ENCODE data around the gene DTNBP1.

Gene DTNBP1

DNA sequence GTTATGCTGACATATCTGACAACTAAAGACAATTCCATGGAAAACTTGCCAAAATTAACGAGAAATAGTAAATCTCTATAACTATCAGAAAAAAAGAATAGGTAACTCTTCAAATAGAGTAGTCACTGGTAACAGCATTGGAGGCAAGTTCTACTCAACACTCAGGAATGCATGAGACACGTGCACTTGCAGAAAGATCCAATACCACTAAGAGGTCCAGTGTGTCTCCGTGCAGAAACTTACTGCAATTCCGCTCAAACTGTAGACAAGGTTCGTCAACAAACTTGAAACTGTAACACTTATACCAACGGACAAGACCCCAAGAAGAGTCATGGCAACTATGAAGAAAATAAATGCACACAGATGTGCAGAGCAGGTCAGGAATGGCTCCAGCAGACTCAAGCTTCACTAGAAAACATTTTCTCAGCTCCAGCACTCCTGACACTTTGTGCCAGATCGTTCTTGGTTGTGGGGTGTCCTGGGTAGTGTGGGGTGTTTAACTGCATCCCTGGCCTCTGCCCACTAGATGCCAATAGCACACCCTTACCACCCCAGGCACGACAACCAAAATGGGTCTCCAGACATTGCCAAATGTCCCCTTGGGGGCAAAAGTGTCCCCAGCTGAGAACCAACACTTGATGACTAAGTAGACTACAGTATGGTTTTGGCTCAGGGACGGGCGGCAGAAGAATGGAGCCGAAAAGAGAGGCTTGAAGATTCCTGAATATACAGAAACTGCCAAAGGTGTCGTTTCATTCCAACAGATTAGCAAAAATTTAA lies 134.8 kb downstream of the DTNBP1 start:
- no peak for DNase-seq

DNA sequence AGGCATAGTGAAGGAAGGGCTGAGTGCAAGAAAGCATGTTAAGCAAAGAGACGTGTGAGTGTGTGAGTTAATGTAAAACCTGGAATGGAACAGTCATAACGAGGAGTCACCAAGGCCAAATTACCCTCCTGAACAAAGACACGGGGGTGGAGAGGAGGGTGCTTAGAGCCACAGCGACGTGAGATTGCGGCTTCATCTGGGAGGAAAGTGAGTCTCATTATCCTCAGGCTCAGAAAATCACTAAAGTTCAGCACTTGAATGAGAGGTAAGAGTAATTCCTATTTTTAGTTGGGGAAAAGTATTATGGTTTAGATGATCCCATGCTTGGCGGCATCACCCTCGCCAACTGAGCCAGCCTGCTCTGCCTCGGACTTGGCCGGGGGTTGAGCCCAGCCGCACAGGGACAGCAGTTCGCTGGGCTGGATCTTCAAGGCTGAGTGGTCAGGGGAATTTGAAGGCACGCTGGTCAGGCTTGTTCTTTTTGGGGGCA lies 136.6 kb downstream of the DTNBP1 start:
- no peak for DNase-seq

DNA sequence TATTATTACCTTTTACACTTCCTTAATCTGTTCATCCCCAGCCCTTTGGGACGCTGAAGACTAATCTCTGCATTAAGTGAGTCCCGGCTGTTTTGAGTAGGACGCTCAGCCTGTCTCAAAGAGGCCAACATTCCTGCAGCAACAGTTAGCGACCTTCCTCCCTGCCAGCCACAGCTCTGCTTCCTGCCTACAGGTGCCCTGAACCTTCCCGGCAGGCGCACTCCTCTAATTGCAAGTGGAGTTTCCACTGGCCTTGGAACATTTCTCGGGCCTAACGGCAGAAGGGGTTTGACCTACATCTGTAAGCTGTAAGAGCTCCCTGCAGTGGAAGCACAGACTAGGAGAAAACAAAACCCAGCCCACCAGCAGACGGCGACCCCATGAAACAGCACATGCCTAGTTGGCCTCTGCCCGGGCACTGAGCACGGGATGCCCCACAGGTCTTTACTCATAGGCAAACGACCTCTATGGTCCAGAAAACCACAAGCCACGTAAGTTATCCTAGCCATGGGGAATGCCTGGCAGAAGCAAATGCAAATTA lies 137.9 kb downstream of the DTNBP1 start:
- DNase-seq, result no peak

DNA sequence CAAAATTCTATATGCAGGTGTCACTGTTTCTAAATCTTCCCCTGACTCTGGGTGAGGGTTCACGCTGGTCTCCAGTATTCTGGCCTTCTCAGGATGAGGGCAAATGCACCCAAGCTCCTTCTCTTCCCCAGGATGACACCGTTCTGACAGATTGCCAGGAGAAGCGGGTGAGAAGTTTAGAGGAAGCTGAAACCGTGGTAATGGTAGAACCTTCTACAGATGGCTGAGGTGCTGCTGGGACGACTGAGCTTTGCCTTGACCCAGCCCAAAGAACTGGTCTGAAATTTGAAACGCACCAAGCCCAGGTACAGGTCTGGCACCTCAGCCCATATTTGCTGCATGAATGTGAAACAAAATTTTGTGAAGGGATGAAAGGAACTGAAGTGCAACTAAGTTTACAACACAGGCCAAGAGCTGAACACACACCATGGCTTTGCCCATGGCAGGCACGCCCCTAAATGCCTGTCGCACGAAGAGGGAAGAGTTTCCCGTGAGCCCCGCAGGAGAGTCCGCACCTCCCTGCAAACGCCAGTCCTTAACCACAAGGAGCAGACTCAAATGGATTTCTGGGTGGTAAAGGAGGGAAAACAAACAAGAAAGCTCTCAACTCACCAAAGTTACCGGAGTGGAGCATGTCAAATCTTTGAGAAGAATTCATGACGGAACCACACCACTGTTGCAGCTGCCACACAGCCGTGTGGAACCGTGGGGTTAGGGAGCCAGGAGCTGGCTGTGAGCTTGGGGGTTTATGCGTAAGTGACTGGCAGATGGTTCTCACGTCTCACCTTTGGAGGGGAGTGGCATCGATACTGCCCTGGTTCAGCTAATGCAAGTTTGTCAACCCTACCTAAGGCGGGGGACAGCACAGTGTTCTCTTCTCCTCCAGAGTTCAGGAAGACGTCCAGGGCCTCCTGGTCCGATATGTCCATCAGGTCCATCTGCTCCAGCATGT lies 138.9 kb downstream of the DTNBP1 start:
- no peak for DNase-seq

DNA sequence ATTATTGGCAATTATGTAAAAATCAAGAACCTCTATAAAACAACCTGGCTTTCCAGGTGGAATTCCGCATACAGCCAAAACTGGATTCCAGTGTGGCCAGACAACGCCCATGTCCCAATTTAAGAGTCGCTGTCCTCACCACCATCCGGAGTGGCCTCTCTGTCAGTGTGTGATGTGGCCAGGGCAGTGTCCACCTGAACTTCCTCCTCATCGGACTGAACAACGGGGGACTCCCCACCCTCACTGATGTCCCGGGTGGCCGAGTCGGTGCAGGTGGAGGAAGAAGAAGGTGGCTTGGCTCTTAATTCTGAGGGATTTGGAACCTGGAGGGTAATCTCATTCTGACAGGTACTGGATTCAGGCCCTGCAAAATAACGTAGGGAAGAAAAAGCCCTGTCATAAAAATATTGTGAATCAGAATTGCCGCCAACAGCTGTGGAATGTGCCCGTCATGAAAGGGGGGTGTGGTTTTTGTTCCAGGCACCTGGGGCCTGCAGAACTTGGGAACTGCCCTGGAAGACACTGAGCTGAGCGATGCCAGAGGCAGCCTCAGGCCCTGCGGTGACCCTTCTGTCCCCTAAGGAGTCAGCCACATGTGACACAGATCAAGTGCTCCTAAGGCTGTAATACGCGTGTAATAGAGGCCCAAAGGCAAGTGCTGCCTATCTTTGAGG lies 139.8 kb downstream of the DTNBP1 start:
- no peak for DNase-seq

DNA sequence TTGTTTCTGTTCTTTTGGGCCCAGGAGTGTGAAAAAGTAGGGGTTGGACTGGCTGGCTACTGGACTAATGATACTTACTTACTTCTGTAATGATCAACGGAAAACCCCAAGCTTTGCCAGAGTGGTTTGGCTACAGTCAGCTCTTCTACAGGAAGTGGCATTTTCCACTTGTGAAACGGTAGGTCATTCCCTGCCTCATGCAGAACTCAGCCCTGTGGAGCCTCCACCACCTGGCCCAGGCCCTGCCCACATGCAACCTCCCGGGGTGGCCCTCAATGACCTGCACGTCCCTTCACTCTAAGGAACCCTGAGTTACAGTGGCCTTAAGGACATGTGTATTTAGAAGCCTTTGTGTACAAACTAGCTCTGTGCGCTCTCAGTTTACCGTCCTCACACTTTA lies 140.4 kb downstream of the DTNBP1 start:
- no peak for DNase-seq

DNA sequence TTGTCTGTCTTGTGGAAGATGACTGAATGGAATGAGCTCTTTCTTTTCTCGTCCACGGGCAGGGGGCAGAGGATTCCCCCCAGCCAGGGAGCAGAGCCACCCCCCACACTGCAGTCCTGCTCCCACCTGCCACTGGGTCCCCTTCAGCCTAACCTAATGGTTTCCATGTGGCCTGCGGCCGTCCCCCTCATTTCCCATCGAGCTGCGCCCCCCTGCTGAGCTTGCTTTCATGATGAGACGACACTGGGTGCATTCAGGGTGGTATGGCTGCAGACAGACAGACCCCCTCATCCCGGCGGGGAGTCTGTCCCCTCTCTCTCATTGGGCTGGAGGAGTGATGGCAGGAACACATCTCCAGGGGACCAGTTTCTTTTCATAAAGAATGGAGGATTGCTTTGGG lies 140.8 kb downstream of the DTNBP1 start:
- DNase-seq, result no peak

DNA sequence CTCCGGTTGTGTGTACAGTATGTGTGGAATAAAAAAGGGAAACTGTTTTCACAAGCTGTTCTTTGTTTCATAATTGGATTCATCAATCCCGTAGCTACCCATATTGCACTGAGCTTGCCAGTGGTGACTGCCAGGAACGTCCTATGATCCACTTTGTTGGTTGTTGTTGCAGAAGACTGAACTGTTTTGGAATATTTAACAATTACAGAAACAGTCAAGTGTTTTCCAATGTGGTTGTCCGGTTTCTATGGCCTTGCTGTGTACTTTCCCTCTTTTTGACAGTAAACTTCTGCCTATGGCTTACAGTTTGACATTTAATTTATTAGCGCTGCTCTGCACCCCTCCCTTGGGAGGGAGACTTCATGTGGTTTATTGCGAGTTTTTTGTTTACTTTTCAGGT lies 141.2 kb downstream of the DTNBP1 start:
- DNase-seq, result no peak

DNA sequence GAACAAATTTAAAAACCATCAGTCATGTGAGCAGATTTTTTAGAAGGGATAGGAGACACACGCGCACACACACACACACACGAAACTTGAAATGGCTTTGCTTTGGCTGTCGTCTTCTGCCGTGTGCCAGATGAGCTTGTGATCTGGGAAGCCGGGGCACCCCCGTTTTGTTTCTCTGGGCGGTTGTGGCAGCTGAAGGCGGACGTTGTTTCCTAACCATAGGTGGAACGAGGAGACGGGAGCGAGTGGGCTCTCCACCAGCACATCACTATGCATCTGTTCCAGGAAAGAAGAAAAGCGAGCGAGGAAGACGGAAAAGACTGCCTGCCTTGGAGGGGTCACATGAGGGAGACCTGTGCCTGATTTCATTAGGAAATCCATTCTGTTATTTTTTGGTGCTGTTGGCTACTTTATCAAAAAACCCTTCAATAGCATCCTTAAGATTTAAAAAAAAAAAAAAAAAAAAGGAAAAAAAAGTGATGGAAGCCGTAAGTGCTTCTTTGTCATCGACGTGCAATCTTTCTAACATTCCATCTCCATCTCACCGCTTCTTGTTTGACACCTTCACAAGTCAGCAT lies 142.1 kb downstream of the DTNBP1 start:
- no peak for DNase-seq

DNA sequence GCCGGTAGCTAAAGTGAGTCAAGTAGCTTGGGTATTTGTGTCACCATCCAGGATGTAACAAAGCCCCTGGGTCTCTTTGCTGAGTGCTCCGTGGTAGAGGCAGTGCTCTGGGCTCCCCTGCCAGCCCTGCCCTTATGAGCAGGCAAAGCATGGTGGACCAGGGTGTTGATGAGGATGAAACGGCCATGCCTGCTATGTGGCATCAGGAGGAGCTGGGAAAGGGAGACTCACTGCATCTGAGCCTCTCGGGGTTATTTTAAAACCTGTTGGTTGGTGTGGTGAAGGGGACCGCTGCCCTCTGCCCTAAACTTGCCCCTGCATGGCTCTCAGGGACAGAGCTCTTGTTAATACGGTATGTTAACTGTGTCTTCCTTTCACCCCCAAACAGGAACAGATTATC lies 143.1 kb downstream of the DTNBP1 start:
- no peak for DNase-seq

DNA sequence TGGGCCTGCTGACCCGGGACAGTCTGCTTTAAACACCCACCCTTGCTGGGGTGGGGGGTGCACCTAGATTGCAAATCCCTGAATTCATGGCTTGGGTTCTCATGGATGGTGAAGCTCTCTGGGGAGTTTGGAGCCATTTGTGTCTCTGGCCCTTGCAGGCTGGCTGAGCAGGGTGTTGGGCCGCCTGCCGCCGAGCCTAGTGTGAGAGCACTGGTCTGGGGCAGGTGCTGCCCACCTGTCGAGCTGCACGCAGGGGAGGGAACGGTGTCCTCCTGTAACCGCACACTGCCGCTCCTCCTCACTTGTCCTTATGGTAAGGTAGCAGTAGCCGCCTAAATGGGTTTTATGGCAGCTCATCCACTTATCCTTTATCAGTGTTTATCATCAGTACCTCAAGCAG lies 143.9 kb downstream of the DTNBP1 start:
- no peak for DNase-seq

DNA sequence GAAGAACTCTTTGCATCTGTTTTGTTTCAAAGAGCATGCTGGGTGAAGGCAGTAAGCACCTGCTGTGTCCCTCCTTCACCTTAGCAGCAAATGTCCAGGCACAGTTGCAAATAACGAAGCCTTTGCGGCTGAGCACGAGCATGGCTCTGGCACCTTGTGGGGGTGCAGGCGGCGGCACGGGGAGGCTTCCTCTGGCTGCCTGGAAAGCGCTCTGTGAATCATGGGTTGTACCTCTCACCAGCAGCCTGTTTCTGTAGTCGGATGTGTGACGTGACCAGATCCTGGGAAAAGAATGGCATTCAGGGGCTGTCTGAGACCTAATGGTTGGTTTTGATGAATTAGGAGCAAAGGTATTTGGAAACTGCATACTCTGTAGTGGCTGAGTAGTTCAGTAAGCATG lies 144.8 kb downstream of the DTNBP1 start:
- DNase-seq, result no peak

DNA sequence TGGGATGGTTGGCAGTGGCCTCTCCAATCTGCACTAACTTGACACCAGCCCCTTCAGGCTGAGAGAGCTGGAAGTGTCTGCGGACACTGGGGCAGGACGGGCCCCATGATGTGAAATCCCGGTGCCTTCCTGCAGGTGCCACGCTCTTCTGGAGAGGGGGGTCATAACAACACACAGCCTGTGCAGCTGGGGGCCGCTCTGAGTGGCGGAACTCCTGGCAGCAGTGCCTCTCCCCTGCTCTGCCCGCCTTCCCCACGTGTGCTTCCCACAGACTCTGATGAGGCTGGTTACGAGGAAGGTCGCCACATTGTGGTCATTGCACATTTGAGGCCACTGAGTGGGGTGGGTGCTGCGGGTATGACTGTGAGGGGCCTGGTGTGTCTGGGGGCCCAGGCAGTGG lies 145.2 kb downstream of the DTNBP1 start:
- DNase-seq, result no peak

DNA sequence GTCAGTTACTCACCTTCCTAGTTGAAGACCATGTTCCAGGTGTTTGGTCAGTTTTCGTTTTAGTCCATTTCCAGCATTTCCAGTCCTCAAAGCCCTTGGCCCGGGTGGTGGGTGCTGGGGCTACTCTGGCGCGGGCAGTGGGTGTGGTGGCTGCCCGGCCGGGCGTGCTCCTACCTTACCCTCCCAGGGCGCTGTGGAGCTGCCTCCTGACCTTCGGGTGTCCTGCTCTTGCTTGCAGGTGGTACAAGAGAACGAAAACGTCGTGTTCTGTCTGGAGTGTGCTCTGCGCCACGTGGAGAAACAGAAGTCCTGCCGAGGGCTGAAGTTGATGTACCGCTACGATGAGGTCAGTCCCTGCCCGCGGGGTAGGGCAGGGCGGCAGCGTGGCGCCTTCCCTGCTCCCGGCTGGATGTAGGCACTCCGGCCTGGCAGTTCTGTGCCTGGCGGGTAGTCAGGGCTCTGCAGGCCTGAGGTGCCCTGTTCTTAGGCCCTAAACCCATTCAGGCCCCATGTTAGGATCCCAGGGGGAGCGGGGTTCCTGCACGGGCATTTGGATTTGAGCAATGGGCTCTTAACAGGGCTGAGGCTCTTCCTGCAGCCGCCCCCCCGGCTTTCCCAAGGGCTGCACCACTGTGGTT lies 145.8 kb downstream of the DTNBP1 start:
- no peak for DNase-seq

DNA sequence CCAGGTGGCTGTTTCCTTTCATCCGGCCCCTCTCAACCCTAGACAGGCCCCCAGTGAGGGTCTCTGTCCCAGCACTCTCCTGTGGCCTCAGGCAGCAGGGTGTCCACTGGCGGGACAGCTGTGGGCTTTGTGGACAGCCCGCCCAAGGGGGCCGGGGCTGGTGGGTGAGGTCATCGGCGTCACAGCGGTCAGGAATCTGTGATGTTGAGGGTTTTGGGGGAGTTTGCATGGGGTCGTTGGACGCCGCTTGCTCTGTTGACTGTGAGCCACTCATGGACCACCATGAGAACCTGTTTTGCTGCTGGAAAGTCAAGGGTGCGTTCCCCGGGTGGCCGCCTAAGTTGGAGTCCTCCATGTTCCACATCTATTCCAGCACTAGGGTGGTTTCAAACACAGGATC lies 146.4 kb downstream of the DTNBP1 start:
- no peak for DNase-seq

DNA sequence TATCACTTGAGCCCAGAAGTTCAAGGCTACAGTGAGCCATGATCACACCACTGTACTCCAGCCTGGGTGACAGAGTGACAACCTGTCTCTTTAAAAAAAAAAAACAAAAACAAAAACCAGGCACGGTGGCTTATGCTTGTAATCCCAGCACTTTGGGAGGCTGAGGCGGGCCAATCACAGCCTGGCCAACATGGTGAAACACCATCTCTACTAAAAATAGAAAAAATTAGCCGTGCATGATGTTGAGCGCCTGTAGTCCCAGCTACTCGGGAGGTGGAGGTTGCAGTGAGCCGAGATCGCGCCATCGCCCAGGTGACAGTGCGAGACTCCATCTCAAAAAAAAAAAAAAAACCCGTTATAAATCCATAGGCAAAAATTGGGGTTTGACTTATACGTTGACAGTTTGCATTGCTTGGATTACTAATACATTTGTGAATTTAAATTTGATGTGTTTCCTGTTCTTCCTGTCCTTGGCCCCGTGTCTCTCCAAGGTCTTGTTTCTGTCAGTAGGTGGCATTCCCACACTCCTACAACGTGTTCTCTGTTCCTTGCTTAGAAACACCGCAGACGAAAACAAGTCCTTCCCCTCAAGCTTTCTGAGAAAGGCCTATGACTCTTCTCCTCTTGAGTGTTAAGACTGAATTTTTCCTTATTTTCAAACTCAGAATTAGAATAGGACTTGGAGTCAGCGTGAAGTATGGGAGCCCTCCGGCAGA lies 147.0 kb downstream of the DTNBP1 start:
- DNase-seq, result no peak

DNA sequence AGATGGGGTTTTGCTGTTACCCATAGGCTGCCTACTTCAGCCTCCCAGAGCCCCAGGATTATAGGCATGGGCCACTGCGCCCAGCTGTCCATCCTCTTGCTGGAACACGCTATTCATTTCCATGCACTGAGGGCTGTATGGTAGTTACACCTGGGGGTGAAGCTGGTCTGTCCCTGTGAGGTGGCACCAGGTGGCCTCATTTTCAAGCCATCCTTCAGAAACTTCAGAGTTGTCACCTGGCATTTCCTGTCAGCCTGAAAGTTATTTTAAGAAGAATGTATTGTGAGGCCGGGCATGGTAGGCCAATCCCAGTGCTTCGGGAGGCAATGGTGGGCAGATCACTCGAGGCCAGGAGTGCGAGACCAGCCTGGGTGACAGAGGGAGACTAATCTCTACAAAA lies 147.6 kb downstream of the DTNBP1 start:
- DNase-seq, result no peak

DNA sequence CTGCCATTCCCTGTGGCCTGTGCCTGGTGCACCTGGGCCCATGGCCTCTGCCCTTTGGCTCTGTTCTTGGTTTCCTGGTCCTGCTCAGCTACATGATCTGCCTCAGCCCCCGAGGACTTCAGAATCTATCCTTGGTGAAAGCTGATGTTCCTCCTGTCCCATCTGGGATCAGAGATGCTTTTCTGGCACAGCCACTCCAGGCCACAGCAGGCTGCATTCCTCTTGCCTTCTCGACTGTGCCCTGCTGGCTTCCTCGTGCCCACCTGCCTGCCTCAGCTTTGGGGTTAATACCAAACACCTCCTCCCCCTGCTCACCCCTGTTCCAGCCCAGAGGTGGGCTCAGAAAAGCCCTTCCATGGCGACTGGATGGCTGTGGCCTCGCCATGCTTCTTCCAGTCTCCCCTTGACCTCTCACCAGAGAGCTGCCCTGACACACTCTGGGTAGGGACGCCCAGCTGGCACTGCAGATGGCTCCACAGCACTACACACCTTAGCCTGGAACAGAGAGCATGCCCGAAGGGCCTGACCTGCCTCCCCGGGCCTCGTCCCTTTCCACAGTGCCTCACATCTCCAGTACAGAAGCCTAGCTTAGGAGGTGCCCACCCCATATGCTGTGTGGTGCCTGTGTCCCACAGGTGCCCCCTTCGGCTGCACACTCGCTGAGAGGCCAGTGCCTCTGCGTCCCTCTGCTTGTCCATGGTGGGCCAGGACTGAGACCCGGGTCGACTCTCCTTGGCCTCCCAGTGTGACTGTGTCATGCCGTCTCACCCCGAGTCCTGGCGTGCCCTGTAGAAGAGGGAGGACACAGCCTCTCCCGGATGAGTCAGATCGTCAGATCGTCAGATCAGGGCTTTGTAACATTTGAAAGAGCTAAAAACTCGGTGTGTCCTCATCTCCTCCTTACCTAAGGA lies 148.8 kb downstream of the DTNBP1 start:
- DNase-seq, result no peak

DNA sequence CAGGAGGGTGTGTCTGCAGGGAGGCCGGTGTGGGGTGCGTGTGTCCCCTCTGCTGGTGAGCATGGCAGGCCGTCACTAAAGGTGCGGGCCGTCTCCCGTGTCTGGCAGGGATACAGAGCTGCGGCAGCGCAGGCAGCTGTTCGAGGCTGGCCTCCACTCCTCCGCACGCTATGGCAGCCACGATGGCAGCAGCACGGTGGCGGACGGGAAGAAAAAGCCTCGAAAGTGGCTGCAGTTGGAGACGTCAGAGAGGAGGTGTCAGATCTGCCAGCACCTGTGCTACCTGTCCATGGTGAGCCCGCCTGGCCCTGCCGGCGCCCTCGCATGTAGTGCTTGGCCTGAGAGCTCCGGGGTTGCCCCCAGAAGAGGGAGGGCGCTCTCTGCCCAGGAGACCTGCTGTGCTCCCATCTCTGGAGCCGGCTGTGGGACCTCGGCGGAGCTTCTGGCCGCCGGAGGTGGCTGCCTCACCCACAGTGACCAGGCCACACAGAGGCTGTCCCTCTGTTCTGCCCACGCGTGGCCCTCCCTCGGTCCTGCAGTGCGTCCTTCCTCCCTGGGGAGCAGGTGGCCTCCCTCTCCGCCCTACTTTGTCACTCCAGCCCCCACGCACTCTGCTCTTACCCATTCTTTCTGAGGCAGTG lies 149.6 kb downstream of the DTNBP1 start:
- no peak for DNase-seq

DNA sequence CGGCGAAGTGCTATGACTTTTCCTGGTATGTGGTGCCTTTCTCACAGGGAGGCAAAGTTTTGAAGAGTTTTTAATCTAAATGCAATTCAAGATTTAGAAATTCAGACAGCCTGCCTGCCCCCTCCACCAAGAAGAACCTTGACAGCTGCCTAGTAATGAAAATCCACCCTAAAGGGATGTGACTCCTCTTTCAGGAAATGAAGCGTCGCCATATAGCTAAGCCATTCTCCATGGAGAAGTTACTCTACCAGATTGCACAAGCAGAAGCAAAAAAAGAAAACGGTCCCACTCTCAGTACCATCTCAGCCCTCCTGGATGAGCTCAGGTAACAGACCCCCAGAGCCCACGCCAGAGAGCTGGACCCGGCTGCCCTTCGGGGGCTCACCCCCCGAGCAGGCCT lies 150.1 kb downstream of the DTNBP1 start:
- DNase-seq, result no peak
